Upper lobe of left lung (tissue), 6 donors: ENCODE measurements around the gene ZFX. TPM values are rescaled to one million over a fixed set of nuclear protein-coding genes. Genes with fewer than 3 reads are reported as not detected.

Source experiments
- ATAC-seq, 2 donors: fragments of 200-7000 bp; cut with Tn5 transposase; one replicate each; pipeline ENCODE4 v1.9.1; 2022; ENCODE audit warnings: mild to moderate bottlenecking in 2 of 2, moderate library complexity in 2 of 2; ENCODE audit not compliant: low FRiP score in 2 of 2
- DNase-seq, 2 donors: peaks; one replicate each; pipeline ENCODE4 v3.0.0-alpha.2; 2019 to 2020
- H3K27ac ChIP-seq, 4 donors: fragments of 200-600 bp; sonication (generic); one replicate each; pipeline ENCODE4 v1.5.1; 2016 to 2019
- H3K27me3 ChIP-seq, 4 donors: fragments of 200-600 bp; sonication (generic); one replicate each; pipeline ENCODE4 v1.5.1; 2017 to 2019
- H3K36me3 ChIP-seq, 4 donors: fragments of 200-600 bp; sonication (generic); one replicate each; pipeline ENCODE4 v1.5.1; 2016 to 2019
- H3K4me1 ChIP-seq, 4 donors: fragments of 200-600 bp; sonication (generic); one replicate each; pipeline ENCODE4 v1.5.1; 2018 to 2019
- H3K4me3 ChIP-seq, 4 donors: fragments of 200-600 bp; sonication (generic); one replicate each; pipeline ENCODE4 v1.5.1; 2017 to 2019; ENCODE audit warnings: mild to moderate bottlenecking in 2 of 4, moderate library complexity in 1 of 4
- H3K9me3 ChIP-seq, 4 donors: fragments of 200-600 bp; sonication (generic); one replicate each; pipeline ENCODE4 v1.5.1; 2018 to 2019
- EP300 ChIP-seq, 4 donors: sonication (generic); formaldehyde crosslinking; IDR thresholded peaks; one replicate each; pipeline ENCODE4 v1.5.1; 2017; ENCODE audit warnings: antibody characterized with exemption in 4 of 4, control low read depth in 2 of 4
- POLR2A ChIP-seq, 4 donors: fragments of 450-650 bp; IDR thresholded peaks; one replicate each; pipeline ENCODE4 v1.5.1; 2016 to 2017; ENCODE audit warnings: antibody characterized with exemption in 4 of 4, mild to moderate bottlenecking in 2 of 4
- POLR2AphosphoS5 ChIP-seq, 2 donors: sonication (generic); formaldehyde crosslinking; IDR thresholded peaks; one replicate each; pipeline ENCODE4 v1.5.1; 2017; ENCODE audit warnings: antibody characterized with exemption in 2 of 2
- WGBS, 2 donors: methylation state at CpG; one replicate each; pipeline ENCODE4 v1.1.5; 2017 to 2018; 5-methylcytosine and 5-hydroxymethylcytosine counted together
- total RNA-seq, 6 donors: library from RNA; depleted of rRNA in 4 of 6; stranded (reverse); fragments of >200 nt in 4 of 6; gene quantifications; one replicate each; pipeline versions ENCODE4 v1.1.0 to v1.2.1, GENCODE V29; 2016 to 2021
- TF ChIP-seq, protein P1 (sequence below), 6 experiments: fragments of 450-650 bp in 4 of 6; fragments of 200-600 bp in 2 of 6; sonication (generic) in 2 of 6; IDR thresholded peaks; one replicate each; pipeline ENCODE4 v1.5.1; 2016 to 2019; ENCODE audit warnings: antibody characterized with exemption in 6 of 6
- donor health status: DM: no; HTN: no; CAD: no; lungs with moderate emphysema.
- donor health status: DM: no; HTN: yes; CAD: no; lungs with severe emphysema.

Gene ZFX
- total RNA-seq, 6 donors from 2014 or later = 15.7 to 68.6 (median 31.1) TPM

DNA sequence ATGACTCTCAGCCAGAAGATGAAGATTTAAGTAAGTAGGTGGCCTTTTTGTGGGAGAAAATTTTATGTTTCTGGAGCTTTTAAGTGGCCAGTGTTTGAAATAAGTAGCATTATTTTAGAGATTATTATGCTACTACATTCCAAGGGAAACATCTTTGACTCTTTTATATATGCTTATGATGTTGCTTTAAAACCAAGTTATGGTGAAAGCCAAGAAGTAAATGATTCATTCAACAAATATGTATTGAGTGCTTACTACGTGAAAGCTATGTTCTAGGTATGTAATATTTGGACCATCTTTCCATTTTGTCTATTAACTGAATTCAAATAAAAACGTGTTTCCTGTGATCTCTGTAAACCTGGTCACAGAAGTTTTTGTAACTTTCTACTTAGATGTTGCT lies 58.3 kb downstream of the ZFX start:
- Histone ChIP-seq H3K4me1 (peaks cover 0 to 10% (median 0%) of the 10 kb centered on the region in 4 donors), H3K4me3 (no peak overlapping the region), H3K9me3 (no peaks in the 10 kb centered on the region), H3K27ac (no peak overlapping the region), H3K27me3 (no peaks in the 10 kb centered on the region), H3K36me3 (peaks cover 0 to 61% (median 27%) of the 10 kb centered on the region in 4 donors)
- TF ChIP-seq, protein P1, sequence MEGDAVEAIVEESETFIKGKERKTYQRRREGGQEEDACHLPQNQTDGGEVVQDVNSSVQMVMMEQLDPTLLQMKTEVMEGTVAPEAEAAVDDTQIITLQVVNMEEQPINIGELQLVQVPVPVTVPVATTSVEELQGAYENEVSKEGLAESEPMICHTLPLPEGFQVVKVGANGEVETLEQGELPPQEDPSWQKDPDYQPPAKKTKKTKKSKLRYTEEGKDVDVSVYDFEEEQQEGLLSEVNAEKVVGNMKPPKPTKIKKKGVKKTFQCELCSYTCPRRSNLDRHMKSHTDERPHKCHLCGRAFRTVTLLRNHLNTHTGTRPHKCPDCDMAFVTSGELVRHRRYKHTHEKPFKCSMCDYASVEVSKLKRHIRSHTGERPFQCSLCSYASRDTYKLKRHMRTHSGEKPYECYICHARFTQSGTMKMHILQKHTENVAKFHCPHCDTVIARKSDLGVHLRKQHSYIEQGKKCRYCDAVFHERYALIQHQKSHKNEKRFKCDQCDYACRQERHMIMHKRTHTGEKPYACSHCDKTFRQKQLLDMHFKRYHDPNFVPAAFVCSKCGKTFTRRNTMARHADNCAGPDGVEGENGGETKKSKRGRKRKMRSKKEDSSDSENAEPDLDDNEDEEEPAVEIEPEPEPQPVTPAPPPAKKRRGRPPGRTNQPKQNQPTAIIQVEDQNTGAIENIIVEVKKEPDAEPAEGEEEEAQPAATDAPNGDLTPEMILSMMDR (IDR thresholded peaks at IDR 0.05) = no peak
- no peak for TF ChIP-seq EP300 (IDR thresholded peaks at IDR 0.05)
- TF ChIP-seq POLR2A (IDR thresholded peaks at IDR 0.05) = no peak
- TF ChIP-seq POLR2AphosphoS5 (IDR thresholded peaks at IDR 0.05) = no peak
- WGBS, 2 donors = 59 to 74% methylated on average over 2 of the region's 2 CpGs
- DNase-seq = no peak
- no peak for ATAC-seq

DNA sequence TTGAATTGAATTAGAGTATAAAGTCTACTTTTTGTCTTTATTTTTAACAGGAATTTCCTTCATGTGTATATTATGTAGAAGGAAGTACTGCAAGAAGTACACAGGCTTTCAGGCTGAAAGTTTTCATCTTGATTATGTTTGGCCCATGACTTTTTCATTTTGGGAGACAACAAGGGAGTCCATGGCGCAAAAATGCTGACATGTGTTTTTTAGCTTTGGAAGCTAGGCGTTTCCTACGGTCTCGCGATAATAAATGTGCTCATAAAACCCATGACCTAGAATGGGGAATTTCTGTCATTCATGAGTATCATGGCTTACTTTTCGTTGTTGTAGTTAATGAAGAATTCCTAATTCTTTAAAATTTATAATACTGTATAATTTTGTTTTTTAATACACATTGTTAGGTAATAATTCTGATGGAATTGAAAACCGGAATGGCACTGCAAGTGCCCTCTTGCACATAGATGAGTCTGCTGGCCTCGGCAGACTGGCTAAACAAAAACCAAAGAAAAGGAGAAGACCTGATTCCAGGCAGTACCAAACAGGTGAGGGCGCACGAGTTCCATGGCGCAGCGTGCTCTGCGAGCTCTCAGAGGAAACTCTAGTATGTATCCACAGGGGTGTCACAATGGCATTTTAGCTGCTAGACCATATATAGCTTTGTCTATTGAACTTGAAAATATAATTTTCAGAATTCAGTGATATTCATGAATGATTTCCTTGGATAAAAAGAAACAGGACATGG lies 59.1 kb downstream of the ZFX start:
- H3K4me3 ChIP-seq = no peak overlapping the region
- TF ChIP-seq POLR2A (IDR thresholded peaks at IDR 0.05) (no peak), EP300 (IDR thresholded peaks at IDR 0.05) (no peak)
- TF ChIP-seq, protein P1 (IDR thresholded peaks at IDR 0.05) = no peak
- ATAC-seq (no peak), DNase-seq (no peak)
- H3K36me3 ChIP-seq = peaks cover 0 to 62% (median 29%) of the 10 kb centered on the region in 4 donors
- no peak overlapping the region for H3K27ac ChIP-seq
- H3K27me3 ChIP-seq = no peaks in the 10 kb centered on the region
- 93 to 98% methylated on average over 13 of the region's 13 CpGs for WGBS, 2 donors
- peaks cover 0 to 10% (median 0%) of the 10 kb centered on the region in 4 donors for H3K4me1 ChIP-seq
- H3K9me3 ChIP-seq = no peaks in the 10 kb centered on the region

DNA sequence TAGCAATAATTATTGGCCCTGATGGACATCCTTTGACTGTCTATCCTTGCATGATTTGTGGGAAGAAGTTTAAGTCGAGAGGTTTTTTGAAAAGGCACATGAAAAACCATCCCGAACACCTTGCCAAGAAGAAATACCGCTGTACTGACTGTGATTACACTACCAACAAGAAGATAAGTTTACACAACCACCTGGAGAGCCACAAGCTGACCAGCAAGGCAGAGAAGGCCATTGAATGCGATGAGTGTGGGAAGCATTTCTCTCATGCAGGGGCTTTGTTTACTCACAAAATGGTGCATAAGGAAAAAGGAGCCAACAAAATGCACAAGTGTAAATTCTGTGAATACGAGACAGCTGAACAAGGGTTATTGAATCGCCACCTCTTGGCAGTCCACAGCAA lies 60.7 kb downstream of the ZFX start:
- DNase-seq = no peak
- no peak for ATAC-seq
- H3K36me3 ChIP-seq = peaks cover 0 to 67% (median 29%) of the 10 kb centered on the region in 4 donors

DNA sequence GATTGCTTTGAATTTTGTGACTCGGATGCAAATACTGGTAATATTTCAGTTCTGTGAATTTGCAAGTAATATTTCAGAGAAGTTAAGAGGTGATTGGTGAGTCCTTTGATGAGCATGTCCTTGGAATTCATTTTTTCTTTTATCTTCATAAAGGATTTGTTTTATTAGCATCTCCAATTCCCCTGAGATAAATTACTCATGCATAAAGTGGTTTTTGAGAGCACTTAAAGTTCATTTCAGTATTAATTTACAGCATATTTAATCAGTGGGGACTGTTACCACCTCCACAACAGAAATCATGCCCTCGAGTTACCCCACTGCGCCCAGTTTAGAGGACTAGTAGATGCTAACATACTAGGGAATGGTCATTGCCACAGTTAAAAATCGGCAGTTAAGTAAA lies 65.0 kb downstream of the ZFX start:
- DNase-seq (no peak), ATAC-seq (no peak)
- Histone ChIP-seq H3K27me3 (no peaks in the 10 kb centered on the region), H3K4me3 (no peak overlapping the region), H3K36me3 (peaks cover 0 to 42% (median 17%) of the 10 kb centered on the region in 4 donors), H3K4me1 (no peaks in the 10 kb centered on the region), H3K9me3 (no peaks in the 10 kb centered on the region), H3K27ac (no peak overlapping the region)
- WGBS, 2 donors = 82 to 92% methylated on average over 4 of the region's 4 CpGs
- TF ChIP-seq POLR2A (IDR thresholded peaks at IDR 0.05) = no peak
- no peak for TF ChIP-seq POLR2AphosphoS5 (IDR thresholded peaks at IDR 0.05)
- TF ChIP-seq, protein P1 (IDR thresholded peaks at IDR 0.05) = no peak
- TF ChIP-seq EP300 (IDR thresholded peaks at IDR 0.05) = no peak

More for the DNA sequence above, 60.7 kb downstream of the ZFX start:
- H3K4me3 ChIP-seq = no peak overlapping the region
- H3K9me3 ChIP-seq = no peaks in the 10 kb centered on the region
- peaks cover 0 to 5% (median 0%) of the 10 kb centered on the region in 4 donors for H3K4me1 ChIP-seq
- 78 to 89% methylated on average over 6 of the region's 6 CpGs for WGBS, 2 donors
- no peak overlapping the region for H3K27ac ChIP-seq
- no peak for TF ChIP-seq POLR2A (IDR thresholded peaks at IDR 0.05)
- no peak for TF ChIP-seq POLR2AphosphoS5 (IDR thresholded peaks at IDR 0.05)
- TF ChIP-seq, protein P1 (IDR thresholded peaks at IDR 0.05) = no peak
- TF ChIP-seq EP300 (IDR thresholded peaks at IDR 0.05) = no peak
- H3K27me3 ChIP-seq = no peaks in the 10 kb centered on the region

DNA sequence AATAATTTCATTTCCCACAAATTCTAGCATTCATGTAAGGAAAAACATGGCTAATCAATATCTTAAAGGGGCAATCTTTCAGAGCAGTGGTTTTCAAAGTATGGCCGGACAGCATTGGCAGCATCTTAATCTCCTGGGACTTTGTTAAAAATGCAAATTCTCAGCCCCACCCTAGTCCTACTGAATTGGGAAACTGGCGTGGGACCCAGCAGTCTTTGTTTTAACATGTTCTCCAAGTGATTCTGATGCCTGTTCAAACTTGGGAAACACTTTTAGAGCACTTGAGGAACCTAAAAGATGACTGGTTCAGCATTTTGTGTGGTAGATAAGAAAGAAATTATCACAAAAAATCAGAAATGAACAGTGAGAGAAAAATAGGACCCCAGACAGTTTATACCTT lies 65.7 kb downstream of the ZFX start:
- ATAC-seq = no peak
- Histone ChIP-seq H3K27me3 (no peaks in the 10 kb centered on the region), H3K27ac (no peak overlapping the region), H3K36me3 (peaks cover 0 to 35% (median 14%) of the 10 kb centered on the region in 4 donors), H3K4me1 (no peaks in the 10 kb centered on the region), H3K9me3 (no peaks in the 10 kb centered on the region), H3K4me3 (no peak overlapping the region)
- TF ChIP-seq POLR2A (IDR thresholded peaks at IDR 0.05) (no peak), POLR2AphosphoS5 (IDR thresholded peaks at IDR 0.05) (no peak), EP300 (IDR thresholded peaks at IDR 0.05) (no peak)
- TF ChIP-seq, protein P1 (IDR thresholded peaks at IDR 0.05) = no peak
- no peak for DNase-seq
- WGBS, 2 donors = 75 to 82% methylated on average over 2 of the region's 2 CpGs
